Ascending aorta (tissue), 2 donors: Measurements from ENCODE around the gene ZNF423. TPM values are rescaled to one million over a fixed set of nuclear protein-coding genes. Genes with fewer than 3 reads are reported as not detected.

Experiments
- DNase-seq, 2 donors: peaks; one replicate each; pipeline ENCODE4 v3.0.0-alpha.2; 2019; ENCODE audit warnings: low spot score in 2 of 2
- H3K27ac ChIP-seq, 2 donors: fragments of 200-600 bp; sonication (generic); one replicate each; pipeline ENCODE4 v1.5.1; 2016 to 2017; ENCODE audit warnings: mild to moderate bottlenecking in 1 of 2
- H3K27me3 ChIP-seq: fragments of 200-600 bp; sonication (generic); one replicate; pipeline ENCODE4 v1.5.1; 2017
- H3K36me3 ChIP-seq, 2 donors: fragments of 200-600 bp; sonication (generic); one replicate each; pipeline ENCODE4 v1.5.1; 2016
- H3K4me1 ChIP-seq, 2 donors: fragments of 200-600 bp; sonication (generic); one replicate each; pipeline ENCODE4 v1.5.1; 2016 to 2017; ENCODE audit warnings: mild to moderate bottlenecking in 1 of 2
- H3K4me3 ChIP-seq, 2 donors: fragments of 200-600 bp; sonication (generic); one replicate each; pipeline ENCODE4 v1.5.1; 2016 to 2017; ENCODE audit warnings: mild to moderate bottlenecking in 1 of 2
- H3K9me3 ChIP-seq, 2 donors: fragments of 200-600 bp; sonication (generic); one replicate each; pipeline ENCODE4 v1.5.1; 2016
- intact Hi-C: fragments of 100-400 bp; cut with DNase I; formaldehyde crosslinking; loops from one replicate; pipeline ENCODE4 v1.15.1; 2023
- total RNA-seq: library from RNA; depleted of rRNA; stranded (reverse); fragments of >200 nt; gene quantifications from one replicate; pipeline ENCODE4 v1.1.0, GENCODE V29; 2016
- TF ChIP-seq, protein P1 (sequence below), 3 experiments: fragments of 200-600 bp in 2 of 3; fragments of 450-650 bp in 1 of 3; sonication (generic) in 2 of 3; IDR thresholded peaks; one replicate each; pipeline ENCODE4 v1.5.1; 2016 to 2019; ENCODE audit warnings: antibody characterized with exemption in 3 of 3, mild to moderate bottlenecking in 1 of 3, moderate library complexity in 1 of 3

The ZNF423 gene
- total RNA-seq, 1 donor from 2014 or later, result 42.9 TPM

DNA sequence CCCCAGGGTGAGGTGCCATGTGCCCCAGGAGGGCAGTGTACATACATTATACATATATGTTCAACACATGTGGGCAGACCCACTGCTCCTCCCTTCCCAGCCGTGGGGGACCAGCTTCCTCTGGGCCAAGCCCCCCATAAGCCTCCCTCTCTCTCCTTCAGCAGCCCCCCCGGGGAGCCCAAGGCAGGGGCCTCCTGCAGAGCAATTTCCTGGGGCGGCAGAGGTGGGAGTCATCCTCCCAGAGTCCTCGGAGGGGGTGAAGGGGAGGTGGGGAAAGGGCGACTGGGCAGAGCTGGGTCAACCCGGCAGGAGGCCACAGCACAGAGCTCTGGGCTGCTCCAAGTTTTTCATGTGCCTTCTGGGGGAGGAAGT, 235.1 kb downstream of the ZNF423 start:
- no peaks in the 10 kb centered on the region for H3K9me3 ChIP-seq
- no peak overlapping the region for H3K4me3 ChIP-seq
- H3K4me1 ChIP-seq, result peaks cover 7 to 26% of the 10 kb centered on the region in 2 donors
- TF ChIP-seq, protein P1, sequence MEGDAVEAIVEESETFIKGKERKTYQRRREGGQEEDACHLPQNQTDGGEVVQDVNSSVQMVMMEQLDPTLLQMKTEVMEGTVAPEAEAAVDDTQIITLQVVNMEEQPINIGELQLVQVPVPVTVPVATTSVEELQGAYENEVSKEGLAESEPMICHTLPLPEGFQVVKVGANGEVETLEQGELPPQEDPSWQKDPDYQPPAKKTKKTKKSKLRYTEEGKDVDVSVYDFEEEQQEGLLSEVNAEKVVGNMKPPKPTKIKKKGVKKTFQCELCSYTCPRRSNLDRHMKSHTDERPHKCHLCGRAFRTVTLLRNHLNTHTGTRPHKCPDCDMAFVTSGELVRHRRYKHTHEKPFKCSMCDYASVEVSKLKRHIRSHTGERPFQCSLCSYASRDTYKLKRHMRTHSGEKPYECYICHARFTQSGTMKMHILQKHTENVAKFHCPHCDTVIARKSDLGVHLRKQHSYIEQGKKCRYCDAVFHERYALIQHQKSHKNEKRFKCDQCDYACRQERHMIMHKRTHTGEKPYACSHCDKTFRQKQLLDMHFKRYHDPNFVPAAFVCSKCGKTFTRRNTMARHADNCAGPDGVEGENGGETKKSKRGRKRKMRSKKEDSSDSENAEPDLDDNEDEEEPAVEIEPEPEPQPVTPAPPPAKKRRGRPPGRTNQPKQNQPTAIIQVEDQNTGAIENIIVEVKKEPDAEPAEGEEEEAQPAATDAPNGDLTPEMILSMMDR (IDR thresholded peaks at IDR 0.05), result no peak
- intact Hi-C loops, result loop anchor here (2.0 kb wide), 2 partner anchors 20 to 80 kb away; no protein-coding TSS in a partner anchor
- DNase-seq, result no peak
- peak overlapping the region; percentile 81 to 89 for H3K27ac ChIP-seq
- no peaks in the 10 kb centered on the region for H3K36me3 ChIP-seq
- H3K27me3 ChIP-seq, result no peaks in the 10 kb centered on the region

DNA sequence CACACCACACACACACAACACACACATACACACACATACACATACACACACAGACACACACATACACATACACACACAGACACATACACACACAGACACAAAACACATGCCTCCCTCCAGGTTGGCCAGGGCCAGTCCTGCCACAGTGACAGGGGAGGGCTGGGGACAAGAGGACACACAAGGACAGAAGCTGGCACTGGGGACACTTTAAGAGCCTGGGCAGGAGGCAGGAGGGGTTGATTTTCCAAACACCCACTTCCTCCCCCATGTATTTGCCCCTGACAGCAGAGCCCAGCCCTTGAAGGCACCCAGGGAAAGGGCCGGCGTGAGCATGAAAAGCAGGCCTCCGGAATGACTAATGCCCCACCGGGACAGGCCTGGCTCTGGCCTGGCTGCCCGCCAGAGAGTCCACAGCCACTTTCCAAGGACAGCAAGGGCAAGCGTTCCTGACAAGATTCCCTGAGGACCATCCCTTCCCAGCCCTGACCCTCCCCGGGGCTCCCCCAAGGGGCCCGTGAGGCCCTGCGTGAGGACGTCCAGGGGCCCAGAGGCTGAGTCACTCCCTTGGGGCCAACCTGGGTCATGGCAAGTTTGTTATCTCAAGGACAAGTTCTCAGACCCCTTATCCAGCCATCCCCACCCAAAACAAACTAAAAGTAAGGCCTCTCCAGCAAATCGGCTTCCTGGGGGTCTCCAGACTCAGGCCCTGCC, 235.6 kb downstream of the ZNF423 start:
- H3K27me3 ChIP-seq, result no peaks in the 10 kb centered on the region
- H3K27ac ChIP-seq, result peak overlapping the region; percentile 81 to 89
- intact Hi-C loops, result loop anchor here (2.0 kb wide), 2 partner anchors 20 to 80 kb away; no protein-coding TSS in a partner anchor
- DNase-seq, result peak; percentile 69 to 95
- peaks cover 7 to 26% of the 10 kb centered on the region in 2 donors for H3K4me1 ChIP-seq
- H3K4me3 ChIP-seq, result no peak overlapping the region
- no peaks in the 10 kb centered on the region for H3K9me3 ChIP-seq
- TF ChIP-seq, protein P1 (IDR thresholded peaks at IDR 0.05), result no peak
- H3K36me3 ChIP-seq, result no peaks in the 10 kb centered on the region

DNA sequence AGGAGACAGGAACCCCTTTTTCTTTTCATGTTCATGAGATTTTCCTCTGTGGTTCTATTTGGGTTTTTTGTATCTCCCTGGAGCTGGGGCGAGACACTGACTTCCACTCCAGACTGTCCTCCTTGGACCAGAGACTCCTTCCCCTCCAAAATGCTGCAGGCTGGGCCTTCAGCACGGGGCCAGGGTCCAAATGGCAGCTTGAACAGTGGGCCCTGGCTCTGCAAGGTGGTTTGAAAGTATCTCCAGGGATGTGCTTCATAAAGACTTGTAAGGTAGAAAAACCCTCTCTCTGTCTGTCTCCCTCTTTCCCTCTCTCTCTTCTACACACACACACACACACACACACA, 236.1 kb downstream of the ZNF423 start:
- peak in 1 of 2 donors; percentile 41 for DNase-seq
- H3K27ac ChIP-seq, result peak overlapping the region; percentile 81 to 89

DNA sequence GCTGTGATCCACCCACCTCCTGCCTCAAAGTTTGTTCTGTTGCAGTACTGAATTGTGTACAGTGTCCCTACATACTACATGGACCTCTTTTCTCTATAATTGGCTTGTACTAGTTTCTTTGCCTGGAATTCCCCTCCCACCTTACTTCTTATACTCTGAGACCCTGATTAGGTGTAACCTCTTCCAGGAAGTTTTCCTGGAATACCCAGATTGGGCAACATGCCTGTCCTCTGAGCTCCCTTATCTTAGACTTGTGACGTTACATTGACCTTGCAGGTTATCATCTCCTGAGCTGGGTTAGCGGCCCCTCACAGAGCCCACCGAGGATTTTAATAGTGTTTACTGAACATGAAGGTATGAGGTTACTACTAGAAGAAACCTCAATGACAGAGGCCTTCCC, 237.0 kb downstream of the ZNF423 start:
- intact Hi-C loops, result no loop called here
- peaks cover 7 to 26% of the 10 kb centered on the region in 2 donors for H3K4me1 ChIP-seq
- H3K27ac ChIP-seq, result peak overlapping the region; percentile 81 to 89
- DNase-seq, result peak in 1 of 2 donors; percentile 33
- no peaks in the 10 kb centered on the region for H3K27me3 ChIP-seq
- no peaks in the 10 kb centered on the region for H3K36me3 ChIP-seq
- H3K9me3 ChIP-seq, result no peaks in the 10 kb centered on the region
- H3K4me3 ChIP-seq, result no peak overlapping the region
- TF ChIP-seq, protein P1 (IDR thresholded peaks at IDR 0.05), result no peak

More for the DNA sequence above, 236.1 kb downstream of the ZNF423 start:
- Histone ChIP-seq H3K9me3 (no peaks in the 10 kb centered on the region), H3K4me3 (no peak overlapping the region), H3K4me1 (peaks cover 7 to 26% of the 10 kb centered on the region in 2 donors), H3K27me3 (no peaks in the 10 kb centered on the region), H3K36me3 (no peaks in the 10 kb centered on the region)
- intact Hi-C loops, result loop anchor here (2.0 kb wide), 2 partner anchors 21 to 81 kb away; no protein-coding TSS in a partner anchor
- TF ChIP-seq, protein P1 (IDR thresholded peaks at IDR 0.05), result no peak

DNA sequence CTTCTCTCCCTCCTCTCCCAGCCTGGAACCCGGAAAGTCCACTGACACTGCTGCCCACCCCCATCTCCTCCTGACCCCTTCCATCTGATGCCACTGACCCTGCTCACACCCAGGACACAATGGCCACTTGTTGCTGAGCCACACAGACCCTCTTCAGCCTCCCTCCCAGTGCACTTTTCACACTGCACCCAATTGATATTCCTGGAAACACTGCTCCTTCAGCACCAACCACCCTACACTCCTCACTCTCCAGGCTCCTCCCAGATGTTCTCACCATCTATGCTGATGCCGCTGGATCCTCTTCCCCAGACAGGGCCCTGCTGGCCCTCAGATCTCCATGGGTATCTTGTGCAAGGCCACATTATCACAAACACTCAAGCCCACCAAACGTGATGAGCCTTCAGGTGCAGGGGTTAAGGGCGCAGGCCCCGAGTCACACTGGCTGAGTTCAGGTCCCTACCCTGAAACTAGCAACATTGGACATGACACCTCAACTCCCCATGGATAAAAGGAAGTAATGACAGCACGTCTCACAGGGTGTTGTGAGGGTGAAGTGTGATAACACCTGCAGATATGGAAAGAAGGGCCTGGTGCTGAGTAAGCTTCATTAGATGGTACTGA, 238.1 kb downstream of the ZNF423 start:
- TF ChIP-seq, protein P1 (IDR thresholded peaks at IDR 0.05), result no peak
- peak in 1 of 2 donors; percentile 12 for DNase-seq
- Histone ChIP-seq H3K4me3 (no peak overlapping the region), H3K4me1 (peaks cover 7 to 26% of the 10 kb centered on the region in 2 donors), H3K27ac (no peak overlapping the region), H3K9me3 (no peaks in the 10 kb centered on the region), H3K36me3 (no peaks in the 10 kb centered on the region), H3K27me3 (no peaks in the 10 kb centered on the region)
- intact Hi-C loops, result no loop called here
